Measurements from ENCODE around the gene TLE2.

GRCh38 chr19:3034656-3035541, 5.8 kb upstream of the TLE2 start:
- TF ChIP-seq CTCF (IDR thresholded peaks at IDR 0.05; ENCODE audit: low read depth, low read length) (no peak), EZH2phosphoT487 (IDR thresholded peaks at IDR 0.05; ENCODE audit: low read depth) (no peak)

Data from OCI-LY3 (cell line).